IPS-18c (cell line): ENCODE results near the gene SPON1.
"Not testable (repeated sequence)": the region's sequence is repeated elsewhere in the genome, so short reads cannot be mapped to it uniquely, and the experiment has no call there.

Source experiments
- H3K4me3 ChIP-seq: 2 replicates; pipeline ENCODE4 v1.7.0; 2013; ENCODE audit warnings: low read depth, mild to moderate bottlenecking, low read length, moderate library complexity; ENCODE audit not compliant: insufficient read depth
- H3K9me3 ChIP-seq: one replicate; pipeline ENCODE4 v1.6.1; 2013; ENCODE audit warnings: mild to moderate bottlenecking, low read length, moderate library complexity; ENCODE audit not compliant: control insufficient read depth, insufficient read depth

Gene SPON1

DNA sequence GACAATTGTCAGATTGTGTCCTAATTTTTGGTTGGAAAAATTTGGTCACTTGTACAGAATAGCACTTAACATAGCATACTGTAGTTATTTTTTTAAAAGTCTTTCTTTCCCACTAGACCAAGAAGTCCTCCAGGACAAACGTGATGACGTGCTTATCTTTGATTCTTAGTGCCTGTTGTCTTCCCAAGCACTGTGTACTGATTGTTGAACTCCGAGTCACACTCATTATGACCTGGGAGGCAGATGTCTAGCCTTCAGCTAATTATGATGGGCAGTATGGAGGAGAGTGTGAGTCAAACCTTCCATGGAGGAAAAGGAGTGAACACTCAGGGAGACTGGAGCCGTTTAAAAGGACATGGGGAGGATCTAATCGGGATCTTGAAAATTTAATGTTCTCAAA is 119.8 kb downstream of the SPON1 start:
- Histone ChIP-seq H3K4me3 (no peak overlapping the region), H3K9me3 (no peaks in the 10 kb centered on the region)

DNA sequence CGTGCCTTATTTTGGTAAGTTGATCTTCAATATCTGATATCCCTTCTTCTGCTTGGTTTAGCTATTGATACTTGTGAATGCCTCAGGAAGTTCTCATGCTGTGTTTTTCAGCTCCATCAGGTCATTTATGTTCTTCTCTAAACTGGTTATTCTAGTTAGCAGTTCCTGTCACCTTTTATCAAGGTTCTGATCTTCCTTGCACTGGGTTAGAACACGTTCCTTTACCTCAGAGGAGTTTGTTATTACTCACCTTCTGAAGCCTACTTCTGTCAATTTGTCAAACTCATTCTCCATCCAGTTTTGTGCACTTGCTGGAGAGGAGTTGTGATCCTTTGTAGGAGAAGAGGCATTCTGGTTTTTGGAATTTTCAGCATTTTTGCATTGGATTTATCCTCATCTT is 126.3 kb downstream of the SPON1 start:
- not testable (repeated sequence) for H3K4me3 ChIP-seq, H3K9me3 ChIP-seq

DNA sequence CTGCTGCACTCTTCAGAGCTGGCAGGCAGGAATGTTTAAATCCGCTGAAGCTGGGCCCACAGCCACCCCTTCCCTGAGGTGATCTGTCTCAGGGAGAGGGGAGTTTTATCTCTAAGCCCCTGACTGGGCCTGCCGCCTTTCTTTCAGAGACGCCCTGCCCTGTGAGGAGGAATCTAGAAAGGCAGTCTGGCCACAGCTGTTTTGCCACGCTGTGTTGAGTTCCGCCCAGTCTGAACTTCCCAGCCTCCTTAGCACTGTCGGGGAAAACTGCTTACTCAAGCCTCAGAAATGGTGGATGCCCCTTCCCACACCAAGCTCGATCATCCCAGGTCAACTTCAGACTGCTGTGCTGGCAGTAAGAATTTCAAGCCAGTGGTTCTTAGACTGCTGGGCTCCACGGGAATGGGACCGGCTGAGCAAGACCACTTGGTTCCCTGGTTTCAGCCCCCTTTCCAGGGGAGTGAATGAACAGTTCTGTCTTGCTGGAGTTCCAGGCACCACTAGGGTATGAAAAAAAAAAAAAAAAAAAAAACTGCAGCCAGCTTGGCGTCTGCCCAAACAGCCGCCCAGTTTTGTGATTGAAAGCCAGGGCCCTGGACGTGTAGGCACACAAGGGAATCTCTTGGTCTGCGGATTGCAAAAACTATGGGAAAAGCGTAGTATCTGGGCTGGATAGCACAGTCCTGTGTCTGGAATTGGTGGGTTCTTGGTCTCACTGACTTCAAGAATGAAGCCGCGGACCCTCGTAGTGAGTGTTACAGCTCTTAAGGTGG is 127.4 kb downstream of the SPON1 start:
- no peak overlapping the region for H3K4me3 ChIP-seq
- H3K9me3 ChIP-seq = no peaks in the 10 kb centered on the region

- H3K9me3 ChIP-seq, H3K4me3 ChIP-seq: not testable (repeated sequence)
Measured at GRCh38 chr11:14090631-14091030, 128.1 kb downstream of the SPON1 start.

DNA sequence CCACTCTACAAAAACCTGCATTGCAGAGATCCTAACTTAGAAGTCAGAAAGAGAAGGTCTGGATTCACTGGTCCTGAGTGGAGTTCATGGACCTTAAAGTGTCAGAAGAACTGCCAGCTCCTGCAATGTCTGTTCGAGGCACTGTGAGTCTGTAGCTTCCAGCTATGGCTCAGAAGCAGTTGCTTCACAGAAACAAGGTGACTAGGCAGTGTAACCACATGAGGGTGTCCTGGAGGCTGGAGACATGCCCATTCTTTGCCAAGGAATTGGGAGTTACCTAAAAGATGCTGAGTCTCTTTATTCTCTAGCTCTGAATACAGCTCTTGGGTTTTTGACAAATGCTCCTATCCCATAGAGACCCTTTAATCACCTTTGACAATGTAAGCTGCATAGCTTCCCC is 130.5 kb downstream of the SPON1 start:
- H3K4me3 ChIP-seq = no peak overlapping the region

GRCh38 chr11:14094481-14095037 is 132.0 kb downstream of the SPON1 start:
- Histone ChIP-seq H3K9me3 (no peaks in the 10 kb centered on the region), H3K4me3 (no peak overlapping the region)

More for the DNA sequence above, 130.5 kb downstream of the SPON1 start:
- H3K9me3 ChIP-seq = no peaks in the 10 kb centered on the region

DNA sequence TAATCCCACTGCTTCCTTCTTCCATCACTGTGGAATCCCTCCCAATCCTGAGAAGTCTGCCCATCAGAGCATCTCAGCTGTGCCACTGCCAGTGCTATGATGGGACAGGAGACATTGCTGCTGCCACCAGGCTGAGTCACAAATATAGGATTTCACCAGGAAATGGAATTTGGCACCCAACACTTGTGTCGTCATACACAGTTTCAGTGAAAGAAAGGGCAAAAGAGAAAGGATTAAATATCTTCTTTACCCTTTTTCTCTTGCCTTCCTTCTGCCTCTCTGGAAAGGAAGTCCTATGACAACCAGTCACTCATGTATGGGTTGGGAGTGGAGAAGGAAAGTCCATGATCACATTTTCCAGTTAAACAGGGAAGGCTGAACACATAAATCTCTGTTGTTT is 133.4 kb downstream of the SPON1 start:
- no peaks in the 10 kb centered on the region for H3K9me3 ChIP-seq
- no peak overlapping the region for H3K4me3 ChIP-seq

DNA sequence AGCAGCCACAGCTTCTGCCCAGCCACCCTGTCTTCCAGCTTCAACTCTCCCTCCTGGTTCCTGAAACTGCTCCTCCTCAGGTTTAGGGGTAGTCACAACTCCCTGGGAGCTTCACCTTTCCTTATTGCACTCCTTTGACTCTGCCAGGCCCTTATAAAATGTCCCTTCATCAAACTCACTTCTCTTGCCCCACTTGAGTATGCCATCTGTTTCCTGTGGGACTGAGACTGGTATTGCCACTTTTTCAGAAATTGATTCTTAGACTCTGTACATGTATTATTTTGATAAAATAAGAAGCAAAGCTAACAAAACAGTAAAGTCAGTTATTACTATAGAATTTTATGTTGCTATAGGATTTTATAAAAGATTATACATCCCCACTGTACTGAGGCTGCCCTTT is 134.1 kb downstream of the SPON1 start:
- Histone ChIP-seq H3K4me3 (no peak overlapping the region), H3K9me3 (no peaks in the 10 kb centered on the region)

DNA sequence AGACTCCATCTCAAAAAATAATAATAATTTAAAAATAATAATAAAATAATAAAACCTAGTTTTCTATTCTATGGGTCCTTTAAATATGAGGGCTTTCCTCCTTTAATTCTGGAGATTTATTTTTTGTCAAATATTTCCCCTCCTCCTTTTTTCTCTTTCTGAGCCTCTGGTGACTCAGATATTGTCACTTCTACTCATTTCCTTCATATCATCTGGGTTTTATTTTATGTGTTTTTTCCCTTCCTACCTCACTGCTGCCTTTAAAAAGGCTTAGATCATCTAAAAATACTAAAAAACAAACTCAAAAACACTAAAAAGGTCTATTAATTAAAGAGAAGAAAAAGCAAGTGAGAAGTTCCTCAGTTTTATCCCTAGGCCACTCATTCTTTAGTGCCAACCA is 138.9 kb downstream of the SPON1 start:
- no peak overlapping the region for H3K4me3 ChIP-seq
- H3K9me3 ChIP-seq = no peaks in the 10 kb centered on the region

DNA sequence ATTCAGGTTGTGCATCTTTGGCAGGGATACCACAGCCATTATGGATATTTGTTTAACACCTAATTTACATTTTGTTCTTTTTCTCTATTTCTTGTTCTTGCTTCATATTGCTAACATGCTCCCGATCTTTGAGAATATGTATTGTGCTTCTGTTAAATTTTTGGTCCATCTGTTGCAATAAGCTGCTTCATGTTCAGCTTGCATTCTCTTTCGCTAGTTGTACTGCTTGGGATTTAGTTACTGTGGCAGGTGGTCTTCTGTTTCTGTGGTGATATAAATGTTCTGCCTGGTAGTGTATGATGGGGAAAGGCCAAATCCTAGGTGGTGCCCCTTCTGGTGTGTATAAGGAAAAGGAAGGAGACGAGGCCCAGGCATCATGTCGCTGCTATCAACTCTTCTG is 140.2 kb downstream of the SPON1 start:
- Histone ChIP-seq H3K9me3 (no peaks in the 10 kb centered on the region), H3K4me3 (no peak overlapping the region)

DNA sequence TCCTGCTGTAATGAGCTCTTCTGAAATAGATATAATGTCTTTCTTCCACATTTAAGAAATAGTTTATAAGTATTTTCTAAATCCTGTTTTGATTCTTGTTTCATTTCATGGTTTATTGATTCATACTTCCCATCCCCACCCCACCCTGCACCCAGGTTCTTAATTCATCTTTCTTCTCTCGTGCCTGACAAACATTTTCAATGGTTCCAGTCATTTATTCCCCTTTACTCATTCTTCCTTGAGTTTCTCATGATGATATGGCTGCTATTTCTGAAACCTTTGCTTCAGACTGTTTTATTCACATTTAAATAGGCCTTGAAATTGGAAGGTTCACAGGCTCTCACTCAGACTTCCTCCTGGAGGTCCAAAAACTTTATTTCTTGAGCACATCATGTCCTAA is 142.9 kb downstream of the SPON1 start:
- Histone ChIP-seq H3K4me3 (no peak overlapping the region), H3K9me3 (no peaks in the 10 kb centered on the region)

DNA sequence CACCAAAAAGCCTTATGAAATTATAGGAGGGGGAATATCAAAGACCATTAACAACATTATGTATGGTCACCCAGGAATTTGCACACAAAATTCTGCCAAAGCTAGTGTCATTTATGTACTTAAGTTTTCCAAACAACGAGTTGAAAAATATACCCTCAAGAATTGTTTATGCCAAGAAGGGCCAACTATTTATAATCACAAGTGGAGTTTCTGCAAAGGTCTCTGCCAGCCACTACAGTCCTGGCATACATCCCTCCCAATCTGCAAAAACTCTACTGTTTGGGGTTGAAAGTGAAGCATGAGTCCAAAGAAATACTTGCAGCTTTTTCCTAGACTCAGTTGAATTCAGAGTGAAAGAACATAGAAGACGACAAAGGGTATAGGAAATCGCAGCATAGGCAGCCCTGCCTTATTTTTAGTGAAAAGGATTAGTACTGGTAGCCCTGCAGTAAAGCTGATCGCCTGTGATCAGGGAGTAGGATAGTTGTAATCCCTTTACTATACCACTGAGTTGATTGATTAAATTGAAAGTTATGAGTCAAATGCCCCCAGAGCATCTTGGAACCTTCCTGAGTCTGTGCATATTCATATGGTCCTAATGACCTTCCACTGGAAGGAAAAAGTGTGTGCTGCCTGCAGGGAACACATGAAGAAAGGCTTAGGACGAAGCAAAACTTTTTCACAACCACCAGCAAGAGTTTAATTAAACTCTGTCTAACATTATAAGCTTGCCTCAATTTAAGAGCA is 144.0 kb downstream of the SPON1 start:
- Histone ChIP-seq H3K4me3 (no peak overlapping the region), H3K9me3 (no peaks in the 10 kb centered on the region)

- H3K9me3 ChIP-seq = no peaks in the 10 kb centered on the region
- no peak overlapping the region for H3K4me3 ChIP-seq
Measured at GRCh38 chr11:14107050-14107430, 144.5 kb downstream of the SPON1 start.

GRCh38 chr11:14109742-14110141 is 147.2 kb downstream of the SPON1 start:
- Histone ChIP-seq H3K4me3 (no peak overlapping the region), H3K9me3 (no peaks in the 10 kb centered on the region)

GRCh38 chr11:14110629-14111028 is 148.1 kb downstream of the SPON1 start:
- H3K9me3 ChIP-seq = no peaks in the 10 kb centered on the region
- H3K4me3 ChIP-seq = no peak overlapping the region

DNA sequence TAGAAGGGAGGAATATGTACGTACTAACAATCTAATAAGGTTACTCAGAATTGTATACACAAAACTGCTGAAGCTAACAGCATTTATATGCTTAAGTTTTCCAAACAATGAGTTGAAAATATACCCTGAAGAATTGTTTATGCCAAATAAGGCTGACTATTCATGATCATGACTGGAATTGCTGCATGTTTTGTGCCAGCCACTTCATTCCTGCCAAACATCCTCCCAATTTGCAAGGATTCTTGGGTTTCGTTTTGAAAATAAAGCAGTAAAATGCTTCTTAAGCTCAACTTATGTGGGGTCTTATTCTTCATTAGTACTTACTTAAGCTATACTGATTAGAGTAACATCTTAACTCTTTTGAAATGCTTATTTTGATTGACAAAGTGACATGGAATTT is 149.0 kb downstream of the SPON1 start:
- no peak overlapping the region for H3K4me3 ChIP-seq
- no peaks in the 10 kb centered on the region for H3K9me3 ChIP-seq

DNA sequence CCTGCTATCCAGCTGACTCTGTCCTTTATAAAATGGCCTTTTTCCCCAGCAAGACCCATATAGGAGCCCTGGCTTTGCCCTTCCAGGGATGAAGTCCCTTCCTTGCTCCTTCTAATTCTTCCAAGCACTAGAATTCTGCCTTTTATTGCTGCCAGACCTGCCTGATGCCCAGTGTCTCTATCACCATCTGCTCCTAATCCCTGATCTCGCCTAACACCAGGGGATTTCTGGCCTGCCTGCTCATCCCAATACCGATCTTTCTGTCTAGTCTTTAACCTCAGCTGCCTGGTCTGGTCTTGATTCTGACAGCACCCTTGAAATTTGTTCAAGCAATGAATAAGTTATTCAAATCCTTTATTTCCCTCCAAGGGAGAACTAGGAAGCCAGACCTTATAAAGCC is 150.2 kb downstream of the SPON1 start:
- Histone ChIP-seq H3K4me3 (no peak overlapping the region), H3K9me3 (no peaks in the 10 kb centered on the region)

- no peak overlapping the region for H3K4me3 ChIP-seq
Measured at GRCh38 chr11:14114269-14114668, 151.7 kb downstream of the SPON1 start.

More at GRCh38 chr11:14114269-14114668, 151.7 kb downstream of the SPON1 start:
- H3K9me3 ChIP-seq = no peaks in the 10 kb centered on the region
